ENCODE data around the gene RCOR1.

- TF ChIP-seq CTCF (conservative IDR thresholded peaks at IDR 0.05; ENCODE audit: low read depth, low read length) (no peak), EZH2 (IDR thresholded peaks at IDR 0.05; ENCODE audit: borderline replicate concordance, low read depth, low read length, poor library complexity, severe bottlenecking) (no peak)
These were observed 156.4 kb downstream of the RCOR1 start for GRCh38 chr14:102748806-102749205.
